Measurements from ENCODE around the gene RBM44.
"Not testable (repeated sequence)": the region's sequence is repeated elsewhere in the genome, so short reads cannot be mapped to it uniquely, and the experiment has no call there.

RBM44 gene

DNA sequence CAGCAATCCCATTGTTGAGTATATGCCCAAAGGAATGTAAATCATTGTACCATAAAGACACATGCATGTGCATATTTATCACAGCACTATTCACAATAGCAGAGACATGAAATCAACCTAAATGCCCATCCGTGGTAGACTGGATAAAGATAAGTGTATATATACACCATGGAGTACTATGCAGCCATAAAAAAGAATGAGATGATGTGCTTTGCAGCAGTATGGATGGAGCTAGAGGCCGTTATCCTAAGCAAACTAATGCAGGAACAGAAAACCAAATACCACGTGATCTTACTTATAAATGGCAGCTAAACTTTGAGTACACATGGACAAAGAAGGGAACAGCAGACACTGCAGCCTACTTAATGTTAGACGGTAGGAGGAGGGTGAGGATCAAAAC, 42.5 kb downstream of the RBM44 start:
- Histone ChIP-seq H3K27me3 (ENCODE audit: insufficient read depth, poor library complexity, severe bottlenecking) (no peaks in the 10 kb centered on the region), H3K4me3 (replicated peaks; ENCODE audit: insufficient read depth, low read length) (no peak overlapping the region), H3K27ac (replicated peaks) (no peak overlapping the region)
- TF ChIP-seq POLR2AphosphoS5 (IDR thresholded peaks at IDR 0.05; ENCODE audit: low read depth) (no peak), SPI1 (IDR thresholded peaks at IDR 0.05; ENCODE audit: borderline replicate concordance, low read depth) (no peak), GABPA (IDR thresholded peaks at IDR 0.05; ENCODE audit: low read depth) (no peak)
- TF ChIP-seq, protein P1, sequence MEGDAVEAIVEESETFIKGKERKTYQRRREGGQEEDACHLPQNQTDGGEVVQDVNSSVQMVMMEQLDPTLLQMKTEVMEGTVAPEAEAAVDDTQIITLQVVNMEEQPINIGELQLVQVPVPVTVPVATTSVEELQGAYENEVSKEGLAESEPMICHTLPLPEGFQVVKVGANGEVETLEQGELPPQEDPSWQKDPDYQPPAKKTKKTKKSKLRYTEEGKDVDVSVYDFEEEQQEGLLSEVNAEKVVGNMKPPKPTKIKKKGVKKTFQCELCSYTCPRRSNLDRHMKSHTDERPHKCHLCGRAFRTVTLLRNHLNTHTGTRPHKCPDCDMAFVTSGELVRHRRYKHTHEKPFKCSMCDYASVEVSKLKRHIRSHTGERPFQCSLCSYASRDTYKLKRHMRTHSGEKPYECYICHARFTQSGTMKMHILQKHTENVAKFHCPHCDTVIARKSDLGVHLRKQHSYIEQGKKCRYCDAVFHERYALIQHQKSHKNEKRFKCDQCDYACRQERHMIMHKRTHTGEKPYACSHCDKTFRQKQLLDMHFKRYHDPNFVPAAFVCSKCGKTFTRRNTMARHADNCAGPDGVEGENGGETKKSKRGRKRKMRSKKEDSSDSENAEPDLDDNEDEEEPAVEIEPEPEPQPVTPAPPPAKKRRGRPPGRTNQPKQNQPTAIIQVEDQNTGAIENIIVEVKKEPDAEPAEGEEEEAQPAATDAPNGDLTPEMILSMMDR (IDR thresholded peaks at IDR 0.05; ENCODE audit: insufficient read depth, low read length): no peak
- TF ChIP-seq, protein P2, sequence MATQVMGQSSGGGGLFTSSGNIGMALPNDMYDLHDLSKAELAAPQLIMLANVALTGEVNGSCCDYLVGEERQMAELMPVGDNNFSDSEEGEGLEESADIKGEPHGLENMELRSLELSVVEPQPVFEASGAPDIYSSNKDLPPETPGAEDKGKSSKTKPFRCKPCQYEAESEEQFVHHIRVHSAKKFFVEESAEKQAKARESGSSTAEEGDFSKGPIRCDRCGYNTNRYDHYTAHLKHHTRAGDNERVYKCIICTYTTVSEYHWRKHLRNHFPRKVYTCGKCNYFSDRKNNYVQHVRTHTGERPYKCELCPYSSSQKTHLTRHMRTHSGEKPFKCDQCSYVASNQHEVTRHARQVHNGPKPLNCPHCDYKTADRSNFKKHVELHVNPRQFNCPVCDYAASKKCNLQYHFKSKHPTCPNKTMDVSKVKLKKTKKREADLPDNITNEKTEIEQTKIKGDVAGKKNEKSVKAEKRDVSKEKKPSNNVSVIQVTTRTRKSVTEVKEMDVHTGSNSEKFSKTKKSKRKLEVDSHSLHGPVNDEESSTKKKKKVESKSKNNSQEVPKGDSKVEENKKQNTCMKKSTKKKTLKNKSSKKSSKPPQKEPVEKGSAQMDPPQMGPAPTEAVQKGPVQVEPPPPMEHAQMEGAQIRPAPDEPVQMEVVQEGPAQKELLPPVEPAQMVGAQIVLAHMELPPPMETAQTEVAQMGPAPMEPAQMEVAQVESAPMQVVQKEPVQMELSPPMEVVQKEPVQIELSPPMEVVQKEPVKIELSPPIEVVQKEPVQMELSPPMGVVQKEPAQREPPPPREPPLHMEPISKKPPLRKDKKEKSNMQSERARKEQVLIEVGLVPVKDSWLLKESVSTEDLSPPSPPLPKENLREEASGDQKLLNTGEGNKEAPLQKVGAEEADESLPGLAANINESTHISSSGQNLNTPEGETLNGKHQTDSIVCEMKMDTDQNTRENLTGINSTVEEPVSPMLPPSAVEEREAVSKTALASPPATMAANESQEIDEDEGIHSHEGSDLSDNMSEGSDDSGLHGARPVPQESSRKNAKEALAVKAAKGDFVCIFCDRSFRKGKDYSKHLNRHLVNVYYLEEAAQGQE (IDR thresholded peaks at IDR 0.05; ENCODE audit: insufficient replicate concordance, low read depth): no peak
- DNase-seq (ENCODE audit: low read depth in 1 of 2, low spot score in 1 of 2): no peak

DNA sequence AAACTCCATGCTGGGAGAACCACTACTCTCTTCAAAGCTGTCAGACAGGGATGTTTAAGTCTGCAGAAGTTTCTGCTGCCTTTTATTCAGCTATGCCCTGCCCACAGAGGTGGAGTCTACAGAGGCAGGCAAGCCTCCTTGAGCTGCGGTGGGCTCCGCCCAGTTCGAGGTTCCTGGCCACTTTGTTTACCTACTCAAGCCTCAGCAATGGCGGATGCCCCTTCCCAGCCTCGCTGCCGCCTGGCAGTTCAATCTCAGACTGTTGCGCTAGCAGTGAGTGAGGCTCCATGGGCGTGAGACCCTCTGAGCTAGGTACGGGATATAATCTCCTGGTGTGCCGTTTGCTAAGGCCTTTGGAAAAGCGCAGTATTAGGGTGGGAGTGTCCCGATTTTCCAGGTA, 50.4 kb downstream of the RBM44 start:
- not testable (repeated sequence) for H3K27ac ChIP-seq (replicated peaks); DNase-seq (ENCODE audit: low read depth in 1 of 2, low spot score in 1 of 2); H3K4me3 ChIP-seq (replicated peaks; ENCODE audit: insufficient read depth, low read length); H3K27me3 ChIP-seq (ENCODE audit: insufficient read depth, poor library complexity, severe bottlenecking)

DNA sequence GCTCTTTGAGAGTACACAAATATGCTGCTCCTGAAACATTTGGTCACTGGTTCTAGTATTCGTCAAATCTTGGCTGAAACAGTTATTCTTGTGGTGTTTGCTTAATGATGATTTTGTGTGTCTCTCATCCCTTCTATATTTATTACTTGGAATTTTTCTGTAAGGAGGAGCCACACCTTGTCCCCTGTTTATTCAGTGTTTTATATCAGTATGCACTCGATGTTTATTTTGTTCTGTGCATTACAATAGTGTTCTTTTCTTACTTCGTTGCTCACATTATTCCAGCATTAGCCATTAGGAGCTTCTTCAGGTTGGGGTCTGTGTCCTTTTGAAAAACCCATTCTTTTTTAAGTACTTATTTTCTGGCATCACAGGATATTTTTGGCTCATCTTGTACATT, 55.7 kb downstream of the RBM44 start:
- peaks cover 7% of the 10 kb centered on the region for H3K27me3 ChIP-seq (ENCODE audit: insufficient read depth, poor library complexity, severe bottlenecking)
- DNase-seq (ENCODE audit: low read depth in 1 of 2, low spot score in 1 of 2): no peak
- no peak overlapping the region for H3K4me3 ChIP-seq (replicated peaks; ENCODE audit: insufficient read depth, low read length)
- no peak overlapping the region for H3K27ac ChIP-seq (replicated peaks)
- TF ChIP-seq, protein P2 (IDR thresholded peaks at IDR 0.05; ENCODE audit: insufficient replicate concordance, low read depth): no peak
- TF ChIP-seq, protein P1 (IDR thresholded peaks at IDR 0.05; ENCODE audit: insufficient read depth, low read length): no peak
- no peak for TF ChIP-seq POLR2AphosphoS5 (IDR thresholded peaks at IDR 0.05; ENCODE audit: low read depth)
- TF ChIP-seq SPI1 (IDR thresholded peaks at IDR 0.05; ENCODE audit: borderline replicate concordance, low read depth): no peak

DNA sequence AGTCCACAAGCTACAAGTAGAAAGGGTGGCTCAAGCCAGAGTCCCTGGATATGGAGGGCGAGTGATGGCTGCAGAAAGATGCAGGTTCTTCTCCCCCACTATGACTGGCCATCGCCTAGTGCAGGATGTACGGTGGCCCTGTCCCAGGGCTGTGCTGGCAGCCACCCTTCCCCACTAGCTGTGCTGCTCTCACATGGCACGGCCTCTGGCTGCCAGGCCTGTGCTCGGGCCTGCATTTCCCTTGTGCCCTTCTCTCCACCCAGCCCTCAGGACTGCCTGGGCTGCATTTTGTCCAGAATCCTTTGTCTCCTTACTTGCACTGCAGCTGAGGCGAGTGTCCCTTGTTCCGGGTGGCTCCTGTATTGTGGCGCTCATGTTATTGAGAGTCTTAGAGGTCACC, 59.2 kb downstream of the RBM44 start:
- TF ChIP-seq, protein P1 (IDR thresholded peaks at IDR 0.05; ENCODE audit: insufficient read depth, low read length): no peak
- TF ChIP-seq POLR2AphosphoS5 (IDR thresholded peaks at IDR 0.05; ENCODE audit: low read depth) (no peak), SPI1 (IDR thresholded peaks at IDR 0.05; ENCODE audit: borderline replicate concordance, low read depth) (no peak), GABPA (IDR thresholded peaks at IDR 0.05; ENCODE audit: low read depth) (no peak)
- TF ChIP-seq, protein P2 (IDR thresholded peaks at IDR 0.05; ENCODE audit: insufficient replicate concordance, low read depth): no peak
- no peak for DNase-seq (ENCODE audit: low read depth in 1 of 2, low spot score in 1 of 2)
- Histone ChIP-seq H3K27me3 (ENCODE audit: insufficient read depth, poor library complexity, severe bottlenecking) (peaks cover 13% of the 10 kb centered on the region), H3K4me3 (replicated peaks; ENCODE audit: insufficient read depth, low read length) (no peak overlapping the region), H3K27ac (replicated peaks) (no peak overlapping the region)
